Measurements from ENCODE around the gene GTPBP3. TPM values are rescaled to one million over a fixed set of nuclear protein-coding genes. Genes with fewer than 3 reads are reported as not detected.
A peak's percentile ranks its signal among the peaks of the same experiment; 100 is the strongest.

GTPBP3 gene
- total RNA-seq, 1 experiment from 2014 or later: 31.2 TPM

GRCh38 chr19:17391371-17392151 is 54.2 kb downstream of the GTPBP3 start:
- no peak overlapping the region for H3K27ac ChIP-seq
- DNase-seq: peak in 1 of 2 experiments; percentile 53

More at GRCh38 chr19:17391371-17392151, 54.2 kb downstream of the GTPBP3 start:
- no peaks in the 10 kb centered on the region; the same call in 1 of the 2 replicates for H3K9me3 ChIP-seq (replicated peaks)
- H3K4me3 ChIP-seq: peak overlapping the region; percentile 44
- no peaks in the 10 kb centered on the region for H3K27me3 ChIP-seq
- H3K4me1 ChIP-seq: 0 out of 2 replicates have a peak, but pooled peaks cover 3% of the 10 kb centered on the region
- no peaks in the 10 kb centered on the region for H3K36me3 ChIP-seq

Other genes with a start within 250 kb of the GTPBP3 start
- 9.9 and 11.0 TPM in 2 replicates for gene USE1, start 122.2 kb upstream of the GTPBP3 start, total RNA-seq (2014; rRNA removed; shearing (Covaris generic))
- gene OCEL1, start 111.3 kb upstream of the GTPBP3 start, total RNA-seq (2014; rRNA removed; shearing (Covaris generic)): 5.1 and 5.3 TPM in 2 replicates
- gene NR2F6, start 91.6 kb upstream of the GTPBP3 start, total RNA-seq (2014; rRNA removed; shearing (Covaris generic)): 41.0 and 42.0 TPM in 2 replicates
- 0.04 TPM in 1 of 2 replicates, not detected in the other for gene USHBP1, start 72.8 kb upstream of the GTPBP3 start, total RNA-seq (2014; rRNA removed; shearing (Covaris generic))
- gene BABAM1, start 70.1 kb upstream of the GTPBP3 start, total RNA-seq (2014; rRNA removed; shearing (Covaris generic)): 96.0 and 98.5 TPM in 2 replicates
- gene ANKLE1, start 55.7 kb upstream of the GTPBP3 start, total RNA-seq (2014; rRNA removed; shearing (Covaris generic)): 0.49 and 0.66 TPM in 2 replicates
- 26.4 and 27.2 TPM in 2 replicates for gene ABHD8, start 34.1 kb upstream of the GTPBP3 start, total RNA-seq (2014; rRNA removed; shearing (Covaris generic))
- 68.5 and 69.0 TPM in 2 replicates for gene MRPL34, start 31.7 kb upstream of the GTPBP3 start, total RNA-seq (2014; rRNA removed; shearing (Covaris generic))
- 34.2 and 37.5 TPM in 2 replicates for gene DDA1, start 28.0 kb upstream of the GTPBP3 start, total RNA-seq (2014; rRNA removed; shearing (Covaris generic))
- gene ANO8, start 2.7 kb upstream of the GTPBP3 start, total RNA-seq (2014; rRNA removed; shearing (Covaris generic)): 2.7 and 3.0 TPM in 2 replicates
- not detected in 2 replicates for gene PLVAP, start 39.8 kb downstream of the GTPBP3 start, total RNA-seq (2014; rRNA removed; shearing (Covaris generic))
- not detected in 2 replicates for gene CCDC194, start 56.6 kb downstream of the GTPBP3 start, total RNA-seq (2014; rRNA removed; shearing (Covaris generic))
- gene BST2, start 68.1 kb downstream of the GTPBP3 start, total RNA-seq (2014; rRNA removed; shearing (Covaris generic)): 19.9 and 20.6 TPM in 2 replicates
- 34.4 and 41.2 TPM in 2 replicates for gene MVB12A, start 82.5 kb downstream of the GTPBP3 start, total RNA-seq (2014; rRNA removed; shearing (Covaris generic))
- 0.10 TPM in 1 of 2 replicates, not detected in the other for gene TMEM221, start 111.1 kb downstream of the GTPBP3 start, total RNA-seq (2014; rRNA removed; shearing (Covaris generic))
- not detected in 2 replicates for gene NXNL1, start 123.4 kb downstream of the GTPBP3 start, total RNA-seq (2014; rRNA removed; shearing (Covaris generic))
- gene SLC27A1, start 133.0 kb downstream of the GTPBP3 start, total RNA-seq (2014; rRNA removed; shearing (Covaris generic)): 5.9 and 7.4 TPM in 2 replicates
- 32.9 and 33.3 TPM in 2 replicates for gene PGLS, start 174.1 kb downstream of the GTPBP3 start, total RNA-seq (2014; rRNA removed; shearing (Covaris generic))
- 115 and 117 TPM in 2 replicates for gene COLGALT1, start 218.1 kb downstream of the GTPBP3 start, total RNA-seq (2014; rRNA removed; shearing (Covaris generic))